K562 (cell line): ENCODE measurements around the gene FAM219A. TPM values are rescaled to one million over a fixed set of nuclear protein-coding genes. Genes with fewer than 3 reads are reported as not detected.

Experiments
- ATAC-seq: fragments of 200-7000 bp; cut with Tn5 transposase; 3 replicates; pipeline ENCODE4 v1.9.1; 2020; ENCODE audit warnings: moderate library complexity
- BruUV-seq: library from RNA; stranded (reverse); fragments of 400-500 nt; replicated peaks from 2 replicates; lab custom pipeline; 2021; lab: Mats Ljungman, UMichigan
- CTCF ChIA-PET: fragments of 300-600 bp; formaldehyde crosslinking; extraction: SDS; loops from one replicate; lab custom pipeline; 2021; ENCODE audit warnings: low intra/inter-chr PET ratio; lab: Yijun Ruan, JAX
- POLR2A ChIA-PET: fragments of 300-600, 350-650 bp; sonication (Branson Sonifier 250); formaldehyde crosslinking; extraction: SDS; loops from one replicate; lab custom pipeline; 2021; ENCODE audit warnings: antibody characterized with exemption, inconsistent platforms; lab: Yijun Ruan, JAX
- DNase-seq, 4 experiments: peaks; one replicate each; pipeline versions ENCODE4 v3.0.0 to v3.0.0-alpha.2; 2011 to 2018; ENCODE audit warnings: low spot score in 3 of 4, mixed read lengths in 3 of 4; ENCODE audit errors: extremely low read depth in 1 of 4
- FAIRE-seq: peaks from 2 replicates; lab custom pipeline; 2011; peaks lifted over from hg19 to GRCh38; lab: Jason Lieb, UNC
- H2AFZ ChIP-seq: 2 replicates; pipeline ENCODE4 v1.6.0; 2011; ENCODE audit warnings: low read depth, low read length, control low read depth, inconsistent platforms
- H3K27ac ChIP-seq: fragments of 200-600 bp; 3 replicates; pipeline ENCODE4 v1.8.0; 2011; ENCODE audit warnings: low read depth, mild to moderate bottlenecking, control low read depth, inconsistent platforms, low read length, moderate library complexity, mixed read lengths; ENCODE audit errors: extremely low read depth
- H3K27me3 ChIP-seq, 2 experiments: fragments of 300-600 bp in 1 of 2; 2 replicates in 1 of 2; 3 replicates in 1 of 2; pipeline versions ENCODE4 v1.6.0 to v1.8.0; 2011; ENCODE audit warnings: inconsistent platforms in 2 of 2, low read length in 2 of 2, mild to moderate bottlenecking in 1 of 2, mixed read lengths in 1 of 2, moderate library complexity in 1 of 2; ENCODE audit not compliant: control insufficient read depth in 2 of 2, insufficient read depth in 2 of 2
- H3K36me3 ChIP-seq: fragments of 300-600 bp; 3 replicates; pipeline ENCODE4 v1.8.0; 2011; ENCODE audit warnings: mild to moderate bottlenecking, low read length, inconsistent platforms; ENCODE audit not compliant: control insufficient read depth, insufficient read depth
- H3K4me1 ChIP-seq, 2 experiments: fragments of 200-600 bp in 1 of 2; replicated peaks in 1 of 2; 2 replicates in 1 of 2; 3 replicates in 1 of 2; pipeline versions ENCODE4 v1.5.1 to v1.8.0; 2011; ENCODE audit warnings: inconsistent platforms in 2 of 2, low read length in 2 of 2, mild to moderate bottlenecking in 1 of 2, mixed read lengths in 1 of 2, moderate library complexity in 1 of 2; ENCODE audit not compliant: control insufficient read depth in 2 of 2, insufficient read depth in 2 of 2
- H3K4me2 ChIP-seq: 2 replicates; pipeline ENCODE4 v1.6.1; 2011; ENCODE audit warnings: low read length, control low read depth, inconsistent platforms, mixed read lengths; ENCODE audit not compliant: insufficient read depth
- H3K4me3 ChIP-seq: fragments of 200-600 bp; sonication (generic), shearing (Covaris generic); 2 replicates; pipeline ENCODE4 v1.5.1; 2016; ENCODE audit warnings: control low read depth, inconsistent platforms
- H3K79me2 ChIP-seq: fragments of 200-600 bp; 3 replicates; pipeline ENCODE4 v1.8.0; 2011; ENCODE audit warnings: low read length, inconsistent platforms; ENCODE audit not compliant: control insufficient read depth, insufficient read depth
- H3K9ac ChIP-seq, 2 experiments: 2 replicates each; pipeline versions ENCODE4 v1.6.0 to v1.6.1; 2011; ENCODE audit warnings: low read depth in 2 of 2, low read length in 2 of 2, control low read depth in 1 of 2, inconsistent platforms in 1 of 2, mild to moderate bottlenecking in 1 of 2, mixed read lengths in 1 of 2; ENCODE audit not compliant: insufficient read depth in 1 of 2
- H3K9me1 ChIP-seq: one replicate; pipeline ENCODE4 v1.6.0; 2011; ENCODE audit warnings: inconsistent platforms, mild to moderate bottlenecking, low read length, moderate library complexity; ENCODE audit not compliant: control insufficient read depth, insufficient read depth
- H3K9me3 ChIP-seq: replicated peaks from 2 replicates; pipeline ENCODE4 v1.5.1; 2011; ENCODE audit warnings: low read depth, low read length, inconsistent platforms; ENCODE audit not compliant: control insufficient read depth, insufficient read depth
- H4K20me1 ChIP-seq: replicated peaks from 2 replicates; pipeline ENCODE4 v1.6.1; 2011; ENCODE audit warnings: low read length, inconsistent platforms, mixed read lengths; ENCODE audit not compliant: control insufficient read depth, insufficient read depth
- CBX1 ChIP-seq: sonication (generic); IDR thresholded peaks from 2 replicates; pipeline ENCODE4 v1.6.1; 2016; ENCODE audit warnings: antibody characterized with exemption, low read depth, mild to moderate bottlenecking
- HMGN3 ChIP-seq: IDR thresholded peaks from 2 replicates; pipeline ENCODE4 v1.6.1; 2011; ENCODE audit warnings: borderline replicate concordance, low read depth, mild to moderate bottlenecking, mixed read lengths, low read length; ENCODE audit not compliant: insufficient read length; ENCODE audit errors: extremely low read depth
- MYC ChIP-seq, 2 experiments: fragments of 250-450 bp in 1 of 2; sonication (Bioruptor Pico) in 1 of 2; IDR thresholded peaks; 2 replicates each; pipeline versions ENCODE4 v1.5.1 to v1.6.1; 2012 to 2021; ENCODE audit warnings: low read depth in 2 of 2, borderline replicate concordance in 1 of 2, improper control_type of control experiment in 1 of 2, low read length in 1 of 2, mild to moderate bottlenecking in 1 of 2, moderate library complexity in 1 of 2
- NFYB ChIP-seq: IDR thresholded peaks from 2 replicates; pipeline ENCODE4 v1.6.1; 2011; ENCODE audit warnings: mild to moderate bottlenecking, moderate library complexity; ENCODE audit not compliant: insufficient read length; ENCODE audit errors: extremely low read depth
- RBM34 ChIP-seq: fragments of 200-400 bp; formaldehyde crosslinking; IDR thresholded peaks from 2 replicates; pipeline ENCODE4 v1.6.1; 2018; ENCODE audit warnings: low read length, borderline replicate concordance; ENCODE audit not compliant: insufficient read depth
- REST ChIP-seq, 2 experiments: fragments of 450-650 bp; formaldehyde crosslinking in 1 of 2; IDR thresholded peaks; 2 replicates each; pipeline versions ENCODE4 v1.4.0 to v1.6.1; 2014 to 2020; ENCODE audit warnings: mild to moderate bottlenecking in 2 of 2, borderline replicate concordance in 1 of 2, low read depth in 1 of 2
- SMAD1 ChIP-seq: fragments of 150-350 bp; IDR thresholded peaks from 2 replicates; pipeline ENCODE4 v1.6.1; 2014; ENCODE audit warnings: low read length, low read depth; ENCODE audit not compliant: partially characterized antibody
- THRAP3 ChIP-seq: fragments of 450-650 bp; IDR thresholded peaks from 2 replicates; pipeline ENCODE4 v1.6.1; 2016; ENCODE audit warnings: mild to moderate bottlenecking, inconsistent platforms, borderline replicate concordance
- THRB ChIP-seq: fragments of 450-650 bp; formaldehyde crosslinking; conservative IDR thresholded peaks from 2 replicates; pipeline ENCODE4 v1.4.0; 2022; ENCODE audit warnings: mild to moderate bottlenecking, missing genetic modification characterization
- ZBTB12 ChIP-seq: fragments of 250-450 bp; sonication (Bioruptor Pico); IDR thresholded peaks from 2 replicates; pipeline ENCODE4 v1.4.0; 2020
- ZBTB8A ChIP-seq: fragments of 450-650 bp; IDR thresholded peaks from 2 replicates; pipeline ENCODE4 v1.6.1; 2018; ENCODE audit warnings: mild to moderate bottlenecking, moderate library complexity; ENCODE audit not compliant: partially characterized antibody
- WGBS: fragments of 100-300 bp; shearing (Covaris generic); methylation state at CpG from one replicate; pipeline ENCODE4 v1.1.6; 2016; ENCODE audit warnings: low coverage, mixed read lengths; ENCODE audit not compliant: insufficient coverage; ENCODE audit errors: missing lambda C conversion rate; 5-methylcytosine and 5-hydroxymethylcytosine counted together
- in situ Hi-C: fragments of 300-500 bp; cut with MboI; formaldehyde crosslinking; loops from 4 replicates; pipeline ENCODE4 v1.15.0; 2018; ENCODE audit warnings: inconsistent platforms, mixed read lengths
- intact Hi-C: fragments of 100-400 bp; cut with micrococcal nuclease; formaldehyde crosslinking; loops from 2 replicates; pipeline ENCODE4 v1.14.2; 2022
- polyA plus RNA-seq, 8 experiments: library from polyadenylated mRNA; depleted of rRNA in 4 of 8; stranded (reverse) in 5 of 8; unstranded in 3 of 8; fragments of >200 nt; fragmentation: Nextera tagmentation in 2 of 8; fragmentation: Illumina TruSeq in 1 of 8; extraction: Ambion mirVana in 2 of 8; extraction: Trizol in 1 of 8; gene quantifications; 2 replicates each; pipeline versions ENCODE4 v1.2.1 to v1.2.3, GENCODE V29; 2011 to 2014; ENCODE audit warnings: inconsistent platforms in 1 of 8, missing spikeins in 1 of 8
- total RNA-seq, 7 experiments: library from RNA; depleted of rRNA in 6 of 7; stranded (reverse); fragments of >200 nt in 6 of 7; fragmentation: Illumina TruSeq in 2 of 7; extraction: Trizol in 2 of 7; gene quantifications; 2 replicates each; pipeline versions ENCODE4 v1.2.1 to v1.2.3, GENCODE V29; 2011 to 2021; ENCODE audit warnings: low replicate concordance in 1 of 7

FAM219A gene
- total and polyA plus RNA-seq, 9 of the 15 experiments (the other 6 are each of a cell fraction or from before 2014, with no cell fraction given), result 0.63 to 8.6 (median 2.9) TPM

- in situ Hi-C loops (no loop called here), intact Hi-C loops (no loop called here)
- Histone ChIP-seq H3K4me3 (no peak overlapping the region), H4K20me1 (peaks cover 8% of the 10 kb centered on the region; the same call in 1 of the 2 replicates), H3K36me3 (no peaks in the 10 kb centered on the region), H3K79me2 (peaks cover 4% of the 10 kb centered on the region; the same call in 1 of the 3 replicates), H3K27ac (no peak overlapping the region), H3K4me1 (peaks cover 4 to 22% of the 10 kb centered on the region in 2 experiments; a peak in 4 of 5 replicates), H3K27me3 (no peaks in the 10 kb centered on the region), H2AFZ (no peak overlapping the region), H3K9me1 (no peaks in the 10 kb centered on the region), H3K4me2 (no peak overlapping the region), H3K9ac (no peak overlapping the region), H3K9me3 (no peaks in the 10 kb centered on the region)
- WGBS, result 39% methylated on average over 7 of the region's 14 CpGs
- ATAC-seq (no peak), FAIRE-seq (no peak), DNase-seq (no peak)
- BruUV-seq, result no TSS peak
- CTCF ChIA-PET, result no interaction called here
- POLR2A ChIA-PET, result no interaction called here
- TF ChIP-seq NFYB (no peak), THRB (no peak), ZBTB12 (no peak), ZBTB8A (no peak), CBX1 (no peak), HMGN3 (no peak), RBM34 (no peak), MYC (IDR thresholded peaks at IDR 0.05; ENCODE audit: low read depth, low read length) (no peak), MYC (CRISPR knock-in tag; IDR thresholded peaks at IDR 0.05; ENCODE audit: borderline replicate concordance, low read depth) (no peak), SMAD1 (no peak), REST (IDR thresholded peaks at IDR 0.05; ENCODE audit: borderline replicate concordance) (no peak), REST (CRISPR knock-in tag; IDR thresholded peaks at IDR 0.05; ENCODE audit: low read depth) (no peak), THRAP3 (no peak)
These were observed 986 bp upstream of the FAM219A start for GRCh38 chr9:34459356-34459755.
